IMR-90 (cell line): Measurements from ENCODE around the gene SPATA3. TPM values are rescaled to one million over a fixed set of nuclear protein-coding genes. Genes with fewer than 3 reads are reported as not detected.

ENCODE experiments used
- ATAC-seq: fragments of 200-7000 bp; cut with Tn5 transposase; 2 replicates; pipeline ENCODE4 v1.9.1; 2020; ENCODE audit warnings: low read depth, mild to moderate bottlenecking, moderate library complexity
- BruUV-seq: library from RNA; stranded (reverse); fragments of 400-500 nt; replicated peaks from 2 replicates; lab custom pipeline; 2021; lab: Mats Ljungman, UMichigan
- CTCF ChIA-PET: fragments of 300-600 bp; formaldehyde crosslinking; extraction: SDS; loops from one replicate; lab custom pipeline; 2021; ENCODE audit warnings: antibody characterized with exemption; lab: Yijun Ruan, JAX
- POLR2A ChIA-PET: fragments of 300-600 bp; sonication (Branson Sonifier 250); formaldehyde crosslinking; loops from one replicate; lab custom pipeline; 2022; ENCODE audit warnings: antibody characterized with exemption; ENCODE audit not compliant: unreplicated experiment; lab: Charles Lee
- DNase-seq: peaks from one replicate; pipeline ENCODE4 v3.0.0; 2013
- H2AFZ ChIP-seq: replicated peaks from 2 replicates; pipeline ENCODE3; 2013; ENCODE audit warnings: low read length, mild to moderate bottlenecking; ENCODE audit not compliant: poor library complexity
- H2AK5ac ChIP-seq: 2 replicates; pipeline ENCODE4 v1.6.1; 2013; ENCODE audit warnings: low read depth, low read length, inconsistent platforms
- H2AK9ac ChIP-seq: replicated peaks from 2 replicates; pipeline ENCODE3; 2013; ENCODE audit warnings: mild to moderate bottlenecking, low read depth, low read length, moderate library complexity; ENCODE audit not compliant: poor library complexity
- H2BK120ac ChIP-seq: 2 replicates; pipeline ENCODE4 v1.6.1; 2013; ENCODE audit warnings: low read depth, low read length, inconsistent platforms
- H2BK15ac ChIP-seq: 3 replicates; pipeline ENCODE4 v1.6.1; 2013; ENCODE audit warnings: low read depth, low read length, inconsistent platforms
- H2BK20ac ChIP-seq: 2 replicates; pipeline ENCODE4 v1.6.1; 2013; ENCODE audit warnings: low read depth, mild to moderate bottlenecking, inconsistent platforms, low read length, moderate library complexity
- H2BK5ac ChIP-seq: 2 replicates; pipeline ENCODE4 v1.6.1; 2013; ENCODE audit warnings: mild to moderate bottlenecking, low read depth, low read length, inconsistent platforms; ENCODE audit not compliant: poor library complexity, severe bottlenecking
- H3K14ac ChIP-seq: replicated peaks from 2 replicates; pipeline ENCODE4 v1.6.1; 2013; ENCODE audit warnings: low read depth, low read length, inconsistent platforms
- H3K18ac ChIP-seq: 2 replicates; pipeline ENCODE4 v1.6.1; 2013; ENCODE audit warnings: low read depth, low read length, control low read depth
- H3K23ac ChIP-seq: 2 replicates; pipeline ENCODE4 v1.6.1; 2013; ENCODE audit warnings: low read depth, low read length, inconsistent platforms
- H3K27ac ChIP-seq: 2 replicates; pipeline ENCODE4 v1.5.1; 2013; ENCODE audit warnings: mild to moderate bottlenecking, control low read depth, low read length; ENCODE audit not compliant: insufficient read depth
- H3K27me3 ChIP-seq: 2 replicates; pipeline ENCODE4 v1.6.1; 2013; ENCODE audit warnings: low read length; ENCODE audit not compliant: control insufficient read depth, insufficient read depth
- H3K36me3 ChIP-seq: 2 replicates; pipeline ENCODE4 v1.6.1; 2013; ENCODE audit warnings: low read length, mixed read lengths; ENCODE audit not compliant: control insufficient read depth, insufficient read depth
- H3K4ac ChIP-seq: 2 replicates; pipeline ENCODE4 v1.6.1; 2013; ENCODE audit warnings: low read depth, low read length, inconsistent platforms
- H3K4me1 ChIP-seq: 2 replicates; pipeline ENCODE4 v1.6.1; 2013; ENCODE audit warnings: low read length, mixed read lengths; ENCODE audit not compliant: control insufficient read depth, insufficient read depth
- H3K4me2 ChIP-seq: 2 replicates; pipeline ENCODE4 v1.6.1; 2013; ENCODE audit warnings: low read depth, mild to moderate bottlenecking, control low read depth, low read length, moderate library complexity
- H3K4me3 ChIP-seq: 2 replicates; pipeline ENCODE4 v1.5.1; 2013; ENCODE audit warnings: low read depth, mild to moderate bottlenecking, control low read depth, low read length, moderate library complexity; ENCODE audit not compliant: insufficient read depth
- H3K56ac ChIP-seq: 2 replicates; pipeline ENCODE4 v1.6.1; 2013; ENCODE audit warnings: low read length, inconsistent platforms; ENCODE audit not compliant: insufficient read depth; ENCODE audit errors: extremely low read depth
- H3K79me1 ChIP-seq, 2 experiments: 2 replicates each; pipeline ENCODE4 v1.6.1; 2013; ENCODE audit warnings: low read length in 2 of 2, inconsistent platforms in 1 of 2, low read depth in 1 of 2
- H3K9ac ChIP-seq: 2 replicates; pipeline ENCODE4 v1.6.1; 2013; ENCODE audit warnings: low read depth, low read length, control low read depth
- H3K9me1 ChIP-seq: 2 replicates; pipeline ENCODE4 v1.6.1; 2013; ENCODE audit warnings: low read length, inconsistent platforms; ENCODE audit not compliant: insufficient read depth
- H3K9me3 ChIP-seq: 2 replicates; pipeline ENCODE4 v1.6.1; 2013; ENCODE audit warnings: low read length; ENCODE audit not compliant: control insufficient read depth, insufficient read depth
- H4K20me1 ChIP-seq: 2 replicates; pipeline ENCODE4 v1.6.1; 2013; ENCODE audit warnings: low read length, inconsistent platforms; ENCODE audit not compliant: insufficient read depth
- H4K5ac ChIP-seq: 2 replicates; pipeline ENCODE4 v1.6.1; 2013; ENCODE audit warnings: mild to moderate bottlenecking, low read depth, low read length, control low read depth
- H4K8ac ChIP-seq, 2 experiments: 2 replicates each; pipeline ENCODE4 v1.6.1; 2013; ENCODE audit warnings: low read depth in 2 of 2, low read length in 2 of 2, control low read depth in 1 of 2, inconsistent platforms in 1 of 2
- H4K91ac ChIP-seq: 2 replicates; pipeline ENCODE4 v1.6.1; 2013; ENCODE audit warnings: low read depth, low read length, inconsistent platforms; ENCODE audit not compliant: insufficient read depth
- CTCF ChIP-seq: conservative IDR thresholded peaks from 2 replicates; pipeline ENCODE4 v1.5.1; 2012; ENCODE audit warnings: mild to moderate bottlenecking, low read depth, low read length, improper control_type of control experiment
- ELK1 ChIP-seq: fragments of 150-350 bp; IDR thresholded peaks from 2 replicates; pipeline ENCODE4 v1.6.1; 2016; ENCODE audit warnings: low read depth, mild to moderate bottlenecking, low read length, moderate library complexity, borderline replicate concordance
- NFE2L2 ChIP-seq: fragments of 150-350 bp; IDR thresholded peaks from 2 replicates; pipeline ENCODE4 v1.6.1; 2016; ENCODE audit warnings: low read depth, mild to moderate bottlenecking, low read length
- RAD21 ChIP-seq: IDR thresholded peaks from 2 replicates; pipeline ENCODE4 v1.6.1; 2012; ENCODE audit warnings: low read length, improper control_type of control experiment
- WGBS, 2 experiments: methylation state at CpG; one replicate each; pipeline versions ENCODE4 v1.1.5 to v1.1.7; 2013; ENCODE audit warnings: missing lambda C conversion rate in 2 of 2; ENCODE audit not compliant: insufficient read length in 1 of 2; ENCODE audit errors: extremely low coverage in 2 of 2; 5-methylcytosine and 5-hydroxymethylcytosine counted together
- dilution Hi-C: fragments of 300-500 bp; cut with HindIII; formaldehyde crosslinking; loops from one replicate; pipeline ENCODE4 v1.14.3; 2018; ENCODE audit warnings: low sequenced_read_pairs; ENCODE audit not compliant: unreplicated experiment
- in situ Hi-C: fragments of 300-500 bp; cut with MboI; formaldehyde crosslinking; loops from 3 replicates; pipeline ENCODE4 v1.14.3; 2019; ENCODE audit warnings: low sequenced_read_pairs, inconsistent platforms, mixed read lengths
- intact Hi-C: fragments of 100-400 bp; cut with micrococcal nuclease; formaldehyde crosslinking; loops from 2 replicates; pipeline ENCODE4 v1.10.0; 2022
- polyA plus RNA-seq, 3 experiments: library from polyadenylated mRNA; depleted of rRNA; stranded (reverse); fragments of >200 nt; gene quantifications; 2 replicates each; pipeline ENCODE4 v1.2.3, GENCODE V29; 2012; ENCODE audit warnings: low replicate concordance in 1 of 3
- total RNA-seq: library from RNA; depleted of rRNA; stranded (reverse); fragments of >200 nt; gene quantifications from 2 replicates; pipeline ENCODE4 v1.2.3, GENCODE V29; 2012

Gene SPATA3
- total and polyA plus RNA-seq, 2 of the 4 experiments (the other 2 are of a cell fraction), result not detected

- no peak overlapping the region for H4K5ac ChIP-seq
- no peak overlapping the region; a peak in 1 of 4 replicates for H4K8ac ChIP-seq
- dilution Hi-C loops (no loop called here), intact Hi-C loops (loop anchor here (1.0 kb wide), 2 partner anchors 152 to 230 kb away; no protein-coding TSS in a partner anchor), in situ Hi-C loops (no loop called here)
- no peak for DNase-seq
- H2BK20ac ChIP-seq, result no peak overlapping the region
- H3K79me1 ChIP-seq, result peaks cover 4 to 5% of the 10 kb centered on the region in 2 experiments; a peak in 2 of 4 replicates
- BruUV-seq, result no TSS peak
- no peaks in the 10 kb centered on the region for H3K9me3 ChIP-seq
- no peak overlapping the region for H2AK9ac ChIP-seq
- no peak overlapping the region for H3K56ac ChIP-seq
- no peak overlapping the region for H2AK5ac ChIP-seq
- H4K91ac ChIP-seq, result no peak overlapping the region
- H3K4me3 ChIP-seq, result no peak overlapping the region
- peaks cover 12% of the 10 kb centered on the region; the same call in 1 of the 2 replicates for H4K20me1 ChIP-seq
- no peak overlapping the region for H3K14ac ChIP-seq
- ATAC-seq, result no peak
- H3K23ac ChIP-seq, result no peak overlapping the region
- TF ChIP-seq ELK1 (no peak), RAD21 (no peak), CTCF (no peak), NFE2L2 (no peak)
- no peak overlapping the region for H2BK15ac ChIP-seq
- peaks cover 8% of the 10 kb centered on the region; the same call in 1 of the 2 replicates for H3K9me1 ChIP-seq
- ChIA-PET CTCF (no interaction called here), POLR2A (no interaction called here)
- no peaks in the 10 kb centered on the region for H3K36me3 ChIP-seq
- no peak overlapping the region for H3K9ac ChIP-seq
- H2AFZ ChIP-seq, result peak overlapping the region; percentile 70
- no peak overlapping the region for H3K18ac ChIP-seq
- H3K27me3 ChIP-seq, result peaks cover 15% of the 10 kb centered on the region
- no peak overlapping the region for H3K4me2 ChIP-seq
- no peak overlapping the region for H3K4ac ChIP-seq
- WGBS, 2 experiments, result 100% methylated on average over 1 of the region's 6 CpGs; no CpG with 5 or more reads in 1 of the 2 experiments
- H2BK5ac ChIP-seq, result no peak overlapping the region
- H3K27ac ChIP-seq, result no peak overlapping the region
- H2BK120ac ChIP-seq, result no peak overlapping the region
- 0 out of 2 replicates have a peak, but pooled peaks cover 2% of the 10 kb centered on the region for H3K4me1 ChIP-seq
Observed at GRCh38 chr2:231053846-231054245, 57.9 kb downstream of the SPATA3 start.
